Lower leg skin (tissue), 4 donors: ENCODE results near the gene AMER1. TPM values are rescaled to one million over a fixed set of nuclear protein-coding genes. Genes with fewer than 3 reads are reported as not detected.
A peak's percentile ranks its signal among the peaks of the same experiment; 100 is the strongest.

ENCODE experiments used
- DNase-seq, 2 donors: peaks; one replicate each; pipeline ENCODE4 v3.0.0-alpha.2; 2019; ENCODE audit warnings: low spot score in 2 of 2
- H3K4me3 ChIP-seq: fragments of 200-600 bp; sonication (generic); 2 replicates; pipeline ENCODE4 v1.5.1; 2017; ENCODE audit warnings: mild to moderate bottlenecking, low read depth; ENCODE audit not compliant: poor library complexity, severe bottlenecking
- POLR2A ChIP-seq, 2 donors: fragments of 450-650 bp; IDR thresholded peaks; one replicate each; pipeline ENCODE4 v1.6.1; 2016 to 2017; ENCODE audit warnings: antibody characterized with exemption in 2 of 2, mild to moderate bottlenecking in 1 of 2, moderate library complexity in 1 of 2
- WGBS, 2 donors: methylation state at CpG; one replicate each; pipeline ENCODE4 v1.1.5; 2018; 5-methylcytosine and 5-hydroxymethylcytosine counted together
- intact Hi-C: fragments of 100-400 bp; cut with DNase I; formaldehyde crosslinking; loops from one replicate; pipeline ENCODE4 v1.15.0; 2023; ENCODE audit warnings: low total_unique reads
- total RNA-seq, 4 donors: library from RNA; depleted of rRNA; stranded (reverse); fragments of >200 nt; gene quantifications; one replicate each; pipeline ENCODE4 v1.1.0, GENCODE V29; 2016
- TF ChIP-seq, protein P1 (sequence below), 3 donors: fragments of 450-650 bp; IDR thresholded peaks; one replicate each; pipeline ENCODE4 v1.5.1; 2016; ENCODE audit warnings: antibody characterized with exemption in 3 of 3, mild to moderate bottlenecking in 3 of 3, moderate library complexity in 2 of 3

The AMER1 gene
- total RNA-seq, 4 donors from 2014 or later = 3.2 to 5.7 (median 4.3) TPM

DNA sequence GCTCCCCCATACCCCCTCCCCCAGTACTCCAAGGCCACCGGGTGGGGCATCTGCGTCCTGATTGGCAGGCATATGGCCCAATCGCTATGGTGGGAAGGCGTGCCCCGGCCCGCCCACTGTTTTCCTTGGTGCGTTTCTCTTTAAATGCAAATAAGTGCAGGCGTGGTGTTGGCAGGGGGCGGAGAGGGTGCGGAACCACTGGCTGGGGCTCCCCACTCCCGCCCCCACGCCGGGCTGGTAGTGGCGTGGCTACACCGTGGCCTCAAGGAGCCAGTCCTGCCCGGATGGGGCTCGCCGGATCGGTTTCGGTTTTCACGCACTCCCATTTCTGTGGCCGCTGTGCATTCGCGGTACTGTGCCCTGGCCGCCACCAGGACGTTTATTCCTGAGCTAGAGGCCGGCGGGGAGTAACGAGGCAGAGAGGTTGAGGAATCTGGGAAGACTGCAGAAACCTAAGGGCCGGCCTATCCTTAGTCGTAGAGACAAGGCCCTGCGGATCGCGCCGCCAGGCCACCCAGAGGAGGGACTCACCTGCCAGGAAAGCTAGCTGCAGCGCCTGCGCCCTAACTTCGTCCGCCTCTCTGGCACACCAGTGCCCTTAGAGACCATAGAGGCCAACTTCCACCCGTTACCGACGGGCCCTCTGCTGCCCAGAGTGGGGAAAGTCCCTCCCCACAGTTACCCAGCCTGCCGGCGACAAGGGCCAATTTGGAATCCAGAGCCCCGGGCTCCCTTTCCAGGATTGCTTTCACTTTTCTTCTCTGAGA, 410 bp upstream of the AMER1 start:
- TF ChIP-seq, protein P1, sequence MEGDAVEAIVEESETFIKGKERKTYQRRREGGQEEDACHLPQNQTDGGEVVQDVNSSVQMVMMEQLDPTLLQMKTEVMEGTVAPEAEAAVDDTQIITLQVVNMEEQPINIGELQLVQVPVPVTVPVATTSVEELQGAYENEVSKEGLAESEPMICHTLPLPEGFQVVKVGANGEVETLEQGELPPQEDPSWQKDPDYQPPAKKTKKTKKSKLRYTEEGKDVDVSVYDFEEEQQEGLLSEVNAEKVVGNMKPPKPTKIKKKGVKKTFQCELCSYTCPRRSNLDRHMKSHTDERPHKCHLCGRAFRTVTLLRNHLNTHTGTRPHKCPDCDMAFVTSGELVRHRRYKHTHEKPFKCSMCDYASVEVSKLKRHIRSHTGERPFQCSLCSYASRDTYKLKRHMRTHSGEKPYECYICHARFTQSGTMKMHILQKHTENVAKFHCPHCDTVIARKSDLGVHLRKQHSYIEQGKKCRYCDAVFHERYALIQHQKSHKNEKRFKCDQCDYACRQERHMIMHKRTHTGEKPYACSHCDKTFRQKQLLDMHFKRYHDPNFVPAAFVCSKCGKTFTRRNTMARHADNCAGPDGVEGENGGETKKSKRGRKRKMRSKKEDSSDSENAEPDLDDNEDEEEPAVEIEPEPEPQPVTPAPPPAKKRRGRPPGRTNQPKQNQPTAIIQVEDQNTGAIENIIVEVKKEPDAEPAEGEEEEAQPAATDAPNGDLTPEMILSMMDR (IDR thresholded peaks at IDR 0.05) = no peak
- no peak for TF ChIP-seq POLR2A (IDR thresholded peaks at IDR 0.05)
- 0 to 46% methylated on average over 12 to 41 of the region's 45 CpGs for WGBS, 2 donors
- peak; percentile 93 to 98 for DNase-seq
- intact Hi-C loops = no loop called here
- peak overlapping the region; percentile 28 for H3K4me3 ChIP-seq

DNA sequence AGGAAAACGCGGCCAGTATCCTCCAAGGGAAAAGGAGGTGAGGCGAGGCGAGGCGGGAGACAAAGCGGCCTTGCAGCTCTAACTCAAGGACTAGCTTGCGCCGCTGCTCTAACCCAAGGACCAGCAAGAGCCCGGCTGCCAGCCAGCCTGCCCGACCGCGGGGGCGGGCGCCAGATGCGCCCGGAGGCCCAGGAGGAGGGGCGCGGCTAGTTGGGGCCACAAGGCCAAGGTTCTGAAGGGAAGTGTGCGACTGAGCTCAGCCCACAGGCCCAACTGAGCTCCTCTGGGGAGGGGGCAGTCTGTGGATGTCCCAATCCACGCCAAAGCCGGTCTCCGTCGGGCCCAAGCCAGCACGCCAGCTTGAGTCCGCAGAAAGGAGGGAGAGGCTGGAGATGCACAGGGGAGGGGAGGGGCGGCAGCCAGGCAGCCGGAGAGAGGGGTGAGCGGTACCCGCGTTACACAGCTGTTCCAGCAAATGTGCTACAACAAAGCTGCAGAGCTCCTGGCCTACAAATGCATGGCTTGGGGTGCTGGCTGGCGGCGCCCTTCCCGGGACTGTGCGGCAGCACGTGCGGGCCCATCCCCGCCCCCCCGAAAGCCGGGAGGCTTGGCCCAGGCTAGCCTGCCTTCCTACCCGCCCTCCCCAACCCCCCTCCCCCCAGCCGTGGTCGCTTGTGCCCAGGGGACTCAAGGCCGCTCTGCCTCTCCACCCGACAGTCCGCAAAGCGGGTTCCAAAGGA, 637 bp downstream of the AMER1 start:
- intact Hi-C loops = no loop called here
- TF ChIP-seq, protein P1 (IDR thresholded peaks at IDR 0.05) = no peak
- no peak for TF ChIP-seq POLR2A (IDR thresholded peaks at IDR 0.05)
- DNase-seq = peak in 1 of 2 donors; percentile 12
- whole genome bisulfite sequencing, 2 donors = 3 to 44% methylated on average over 6 to 32 of the region's 46 CpGs
- H3K4me3 ChIP-seq = peak overlapping the region; percentile 42

DNA sequence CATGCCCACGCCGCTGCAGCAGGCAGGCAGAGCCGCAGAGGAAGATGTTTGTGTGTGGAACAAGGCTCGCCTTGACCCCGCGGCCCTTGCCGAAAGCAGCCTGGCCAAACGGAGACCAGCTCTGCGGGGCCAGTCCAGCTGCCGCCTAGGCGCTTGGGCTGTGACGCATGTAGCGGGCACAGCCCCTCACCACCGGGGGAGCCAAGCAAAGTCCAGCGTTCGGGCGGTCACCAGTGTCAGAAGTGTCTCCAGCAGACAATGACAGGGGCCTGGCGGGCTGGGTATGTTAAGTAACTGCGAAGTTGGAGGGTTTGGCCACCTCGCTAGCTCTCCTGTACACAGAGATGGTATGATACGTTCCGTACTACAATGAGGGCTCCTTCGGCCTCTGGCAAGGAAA, 1.3 kb downstream of the AMER1 start:
- intact Hi-C loops = no loop called here
- TF ChIP-seq, protein P1 (IDR thresholded peaks at IDR 0.05) = no peak
- TF ChIP-seq POLR2A (IDR thresholded peaks at IDR 0.05) = no peak
- DNase-seq = no peak
- H3K4me3 ChIP-seq = no peak overlapping the region
- WGBS, 2 donors = 57 to 71% methylated on average over 19 to 23 of the region's 23 CpGs

DNA sequence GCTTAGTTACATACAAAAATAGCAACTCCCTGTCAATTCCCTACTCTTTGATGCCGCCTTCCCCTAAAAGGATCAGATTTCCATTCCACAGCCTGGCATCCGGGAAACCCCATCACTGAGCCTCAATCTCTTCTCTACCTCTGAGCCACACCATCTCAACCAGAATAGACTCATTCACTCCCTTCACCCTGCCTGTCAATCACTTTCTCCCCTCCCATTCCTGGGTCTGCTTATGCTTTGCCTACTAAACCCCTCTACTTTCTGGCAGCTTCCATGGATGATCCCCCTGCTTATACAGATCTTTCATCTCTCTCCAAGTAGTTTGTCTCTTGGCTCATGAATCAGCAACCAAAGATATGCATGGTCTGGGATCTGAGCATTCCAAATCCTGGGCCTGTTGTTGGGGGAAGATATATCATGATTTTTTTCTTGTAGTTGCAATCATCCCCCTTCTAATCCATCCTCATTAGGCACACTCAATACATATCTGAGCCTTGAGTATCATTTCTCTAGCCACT, 2.6 kb downstream of the AMER1 start:
- TF ChIP-seq POLR2A (IDR thresholded peaks at IDR 0.05) = no peak
- TF ChIP-seq, protein P1 (IDR thresholded peaks at IDR 0.05) = no peak
- H3K4me3 ChIP-seq = no peak overlapping the region
- no peak for DNase-seq
- WGBS, 2 donors = 85 to 95% methylated on average over 2 of the region's 2 CpGs
- intact Hi-C loops = no loop called here

DNA sequence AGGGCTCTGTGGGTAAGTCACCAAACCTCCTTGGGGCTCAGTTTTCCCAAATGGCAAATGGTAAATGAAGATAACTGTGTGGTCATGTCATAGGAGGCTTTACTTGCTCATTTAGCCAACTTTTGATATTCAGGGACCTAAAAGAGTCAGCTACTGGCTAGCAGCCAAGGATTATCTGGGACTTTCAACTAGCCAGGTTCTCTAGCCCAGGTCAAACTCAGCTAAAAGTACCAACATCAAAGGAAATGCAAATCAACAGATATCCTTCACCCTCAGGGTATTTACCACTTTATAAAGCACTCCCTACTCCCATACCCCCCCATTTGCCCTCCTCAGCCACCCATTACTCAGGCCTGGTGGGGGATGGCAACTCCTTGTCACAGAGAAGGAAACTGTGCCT, 7.5 kb downstream of the AMER1 start:
- TF ChIP-seq, protein P1 (IDR thresholded peaks at IDR 0.05) = no peak
- no peak for TF ChIP-seq POLR2A (IDR thresholded peaks at IDR 0.05)
- intact Hi-C loops = no loop called here
- H3K4me3 ChIP-seq = no peak overlapping the region
- no peak for DNase-seq
